Esophagus muscularis mucosa (tissue), 4 donors: ENCODE measurements around the gene ZSWIM5. TPM values are rescaled to one million over a fixed set of nuclear protein-coding genes. Genes with fewer than 3 reads are reported as not detected.
A peak's percentile ranks its signal among the peaks of the same experiment; 100 is the strongest.

Experiments
- DNase-seq: peaks from one replicate; pipeline ENCODE4 v3.0.0-alpha.2; 2017; ENCODE audit errors: extremely low spot score
- H3K27ac ChIP-seq, 4 donors: fragments of 200-600 bp; sonication (generic); replicated peaks in 1 of 4; 1 replicate in 3 of 4; 2 replicates in 1 of 4; pipeline ENCODE4 v1.5.1; 2016 to 2019; ENCODE audit warnings: mild to moderate bottlenecking in 1 of 4
- H3K27me3 ChIP-seq, 4 donors: fragments of 200-600 bp; sonication (generic); one replicate each; pipeline versions ENCODE4 v1.5.1 to v1.6.0; 2016 to 2019
- H3K36me3 ChIP-seq, 4 donors: fragments of 200-600 bp; sonication (generic); one replicate each; pipeline ENCODE4 v1.5.1; 2016 to 2019
- H3K4me1 ChIP-seq, 4 donors: fragments of 200-600 bp; sonication (generic); one replicate each; pipeline ENCODE4 v1.5.1; 2016 to 2019
- H3K4me3 ChIP-seq, 4 donors: fragments of 200-600 bp; sonication (generic); 1 replicate in 2 of 4; 2 replicates in 2 of 4; pipeline ENCODE4 v1.5.1; 2016 to 2019; ENCODE audit warnings: mild to moderate bottlenecking in 4 of 4, moderate library complexity in 1 of 4
- H3K9me3 ChIP-seq, 4 donors: fragments of 200-600 bp; sonication (generic); 1 replicate in 3 of 4; 2 replicates in 1 of 4; pipeline ENCODE4 v1.5.1; 2016 to 2019
- CTCF ChIP-seq, 3 experiments: fragments of 200-600 bp in 2 of 3; fragments of 450-650 bp in 1 of 3; sonication (generic) in 2 of 3; IDR thresholded peaks; one replicate each; pipeline ENCODE4 v1.5.1; 2017 to 2019; ENCODE audit warnings: antibody characterized with exemption in 3 of 3, mild to moderate bottlenecking in 2 of 3, moderate library complexity in 1 of 3
- EP300 ChIP-seq: sonication (generic); formaldehyde crosslinking; IDR thresholded peaks from one replicate; pipeline ENCODE4 v1.6.1; 2017; ENCODE audit warnings: antibody characterized with exemption
- POLR2A ChIP-seq: fragments of 450-650 bp; IDR thresholded peaks from one replicate; pipeline ENCODE4 v1.6.1; 2017; ENCODE audit warnings: antibody characterized with exemption, moderate library complexity, mild to moderate bottlenecking, low read depth
- POLR2AphosphoS5 ChIP-seq, 2 donors: sonication (generic); formaldehyde crosslinking; IDR thresholded peaks; one replicate each; pipeline ENCODE4 v1.6.1; 2017; ENCODE audit warnings: antibody characterized with exemption in 2 of 2
- WGBS: methylation state at CpG from one replicate; pipeline ENCODE4 v1.1.5; 2018; 5-methylcytosine and 5-hydroxymethylcytosine counted together
- intact Hi-C: fragments of 100-400 bp; cut with DNase I; formaldehyde crosslinking; loops from one replicate; pipeline ENCODE4 v1.15.1; 2023
- total RNA-seq, 4 donors: library from RNA; depleted of rRNA; stranded (reverse); fragments of >200 nt; gene quantifications; one replicate each; pipeline versions ENCODE4 v1.1.0 to v1.2.1, GENCODE V29; 2016

The ZSWIM5 gene
- total RNA-seq, 4 donors from 2014 or later, result 3.3 to 6.2 (median 5.3) TPM

- no peaks in the 10 kb centered on the region for H3K9me3 ChIP-seq
- no peaks in the 10 kb centered on the region for H3K27me3 ChIP-seq
- 3% methylated on average over 14 of the region's 62 CpGs for WGBS
- peak; percentile 93 for DNase-seq
- peaks cover 33 to 58% (median 55%) of the 10 kb centered on the region in 4 donors for H3K4me1 ChIP-seq
- TF ChIP-seq CTCF (IDR thresholded peaks at IDR 0.05) (peak in 1 of 3 experiments; percentile 6), POLR2A (peak; percentile 24), POLR2AphosphoS5 (IDR thresholded peaks at IDR 0.05) (peak; percentile 63 to 76), EP300 (no peak)
- H3K27ac ChIP-seq, result peak within 1 kb of the TSS; percentile 78 to 90 (median 84)
- peaks cover 26 to 63% (median 56%) of the 10 kb centered on the region in 4 donors for H3K36me3 ChIP-seq
- intact Hi-C loops, result loop anchor here (5.0 to 10.0 kb wide), 3 partner anchors 194 to 481 kb away; partner anchors contain the start of genes BEST4, TESK2 and ZSWIM5
- peak within 1 kb of the TSS; percentile 74 to 99 (median 96) for H3K4me3 ChIP-seq
Measured at GRCh38 chr1:45010855-45011811, 195.3 kb downstream of the ZSWIM5 start, which contains the start of gene HECTD3. Gene HECTD3, minus strand, starts transcription at chr1:45011324. Its CDS starts 67 bp downstream, at chr1:45011257.

GRCh38 chr1:45009956-45010854 is 196.2 kb downstream of the ZSWIM5 start:
- H3K36me3 ChIP-seq, result peaks cover 34 to 63% (median 60%) of the 10 kb centered on the region in 4 donors
- intact Hi-C loops, result loop anchor here (5.0 to 10.0 kb wide), 4 partner anchors 173 to 482 kb away; partner anchors contain the start of genes BEST4, TESK2 and ZSWIM5
- H3K9me3 ChIP-seq, result no peaks in the 10 kb centered on the region
- 25% methylated on average over 21 of the region's 41 CpGs for WGBS
- no peaks in the 10 kb centered on the region for H3K27me3 ChIP-seq
- H3K4me3 ChIP-seq, result peak overlapping the region; percentile 74 to 99 (median 96)
- H3K4me1 ChIP-seq, result peaks cover 33 to 58% (median 55%) of the 10 kb centered on the region in 4 donors
- TF ChIP-seq POLR2AphosphoS5 (IDR thresholded peaks at IDR 0.05) (no peak), EP300 (no peak), CTCF (IDR thresholded peaks at IDR 0.05) (no peak), POLR2A (no peak)
- DNase-seq, result peak; percentile 64
- peak overlapping the region; percentile 78 to 90 (median 84) for H3K27ac ChIP-seq

- H3K9me3 ChIP-seq, result no peaks in the 10 kb centered on the region
- peak overlapping the region in 3 of 4 donors; percentile 74 to 97 (median 94) for H3K4me3 ChIP-seq
- peak; percentile 55 for DNase-seq
- intact Hi-C loops, result loop anchor here (5.0 kb wide), 1 partner anchor 172 kb away; no protein-coding TSS in a partner anchor
- H3K4me1 ChIP-seq, result peaks cover 33 to 51% (median 47%) of the 10 kb centered on the region in 4 donors
- TF ChIP-seq POLR2A (no peak), POLR2AphosphoS5 (IDR thresholded peaks at IDR 0.05) (no peak), CTCF (IDR thresholded peaks at IDR 0.05) (no peak), EP300 (no peak)
- H3K27me3 ChIP-seq, result no peaks in the 10 kb centered on the region
- H3K27ac ChIP-seq, result no peak overlapping the region
- H3K36me3 ChIP-seq, result peaks cover 42 to 64% (median 63%) of the 10 kb centered on the region in 4 donors
- WGBS, result 83% methylated on average over 8 of the region's 11 CpGs
Measured at GRCh38 chr1:45009296-45009865, 197.0 kb downstream of the ZSWIM5 start.

GRCh38 chr1:45008516-45008915 is 197.9 kb downstream of the ZSWIM5 start:
- H3K4me3 ChIP-seq, result no peak overlapping the region
- H3K27me3 ChIP-seq, result no peaks in the 10 kb centered on the region
- TF ChIP-seq POLR2AphosphoS5 (IDR thresholded peaks at IDR 0.05), result no peak
- no peak for TF ChIP-seq CTCF (IDR thresholded peaks at IDR 0.05)
- no peak for TF ChIP-seq EP300
- TF ChIP-seq POLR2A, result no peak
- intact Hi-C loops, result loop anchor here (5.0 kb wide), 1 partner anchor 171 kb away; no protein-coding TSS in a partner anchor
- H3K4me1 ChIP-seq, result peaks cover 32 to 42% (median 39%) of the 10 kb centered on the region in 4 donors
- no peaks in the 10 kb centered on the region for H3K9me3 ChIP-seq
- peaks cover 50 to 68% (median 65%) of the 10 kb centered on the region in 4 donors for H3K36me3 ChIP-seq
- peak; percentile 31 for DNase-seq
- no peak overlapping the region for H3K27ac ChIP-seq
- 92% methylated on average over 12 of the region's 12 CpGs for WGBS
